Subcutaneous adipose tissue (tissue), 4 donors: Measurements from ENCODE around the gene C3orf18. TPM values are rescaled to one million over a fixed set of nuclear protein-coding genes. Genes with fewer than 3 reads are reported as not detected.

Experiments
- CTCF ChIP-seq: fragments of 450-650 bp; IDR thresholded peaks from one replicate; pipeline ENCODE4 v1.5.1; 2016; ENCODE audit warnings: low read depth, mild to moderate bottlenecking, control low read depth, antibody characterized with exemption, moderate library complexity
- total RNA-seq, 4 donors: library from RNA; depleted of rRNA; stranded (reverse); fragments of >200 nt; gene quantifications; one replicate each; pipeline ENCODE4 v1.1.0, GENCODE V29; 2016

C3orf18 gene
- total RNA-seq, 4 donors from 2014 or later, result 8.0 to 10.6 (median 8.9) TPM

GRCh38 chr3:50573566-50574443, 6.3 kb upstream of the C3orf18 start:
- TF ChIP-seq CTCF, result no peak

GRCh38 chr3:50572801-50573371, 5.3 kb upstream of the C3orf18 start:
- TF ChIP-seq CTCF, result no peak

- no peak for TF ChIP-seq CTCF
These were observed 4.6 kb upstream of the C3orf18 start for GRCh38 chr3:50572158-50572557.

- TF ChIP-seq CTCF, result no peak
These were observed 3.9 kb upstream of the C3orf18 start for GRCh38 chr3:50571486-50571885.

- no peak for TF ChIP-seq CTCF
These were observed 3.1 kb upstream of the C3orf18 start for GRCh38 chr3:50570508-50571279.

- no peak for TF ChIP-seq CTCF
These were observed 1.6 kb upstream of the C3orf18 start, which contains the start of gene HEMK1 for GRCh38 chr3:50568947-50569749. Gene HEMK1, plus strand, starts transcription at chr3:50569522. Its CDS starts 1,583 bp downstream, at chr3:50571105.
